ENCODE measurements around the gene TMEM156.
"Not testable (repeated sequence)": the region's sequence is repeated elsewhere in the genome, so short reads cannot be mapped to it uniquely, and the experiment has no call there.

TMEM156 gene

GRCh38 chr4:38944440-38944839, 87.8 kb downstream of the TMEM156 start:
- H3K36me3 ChIP-seq (ENCODE audit: insufficient read depth, low read length): no peaks in the 10 kb centered on the region
- H3K4me1 ChIP-seq (ENCODE audit: insufficient read depth, low read length): no peaks in the 10 kb centered on the region
- TF ChIP-seq, protein P1, sequence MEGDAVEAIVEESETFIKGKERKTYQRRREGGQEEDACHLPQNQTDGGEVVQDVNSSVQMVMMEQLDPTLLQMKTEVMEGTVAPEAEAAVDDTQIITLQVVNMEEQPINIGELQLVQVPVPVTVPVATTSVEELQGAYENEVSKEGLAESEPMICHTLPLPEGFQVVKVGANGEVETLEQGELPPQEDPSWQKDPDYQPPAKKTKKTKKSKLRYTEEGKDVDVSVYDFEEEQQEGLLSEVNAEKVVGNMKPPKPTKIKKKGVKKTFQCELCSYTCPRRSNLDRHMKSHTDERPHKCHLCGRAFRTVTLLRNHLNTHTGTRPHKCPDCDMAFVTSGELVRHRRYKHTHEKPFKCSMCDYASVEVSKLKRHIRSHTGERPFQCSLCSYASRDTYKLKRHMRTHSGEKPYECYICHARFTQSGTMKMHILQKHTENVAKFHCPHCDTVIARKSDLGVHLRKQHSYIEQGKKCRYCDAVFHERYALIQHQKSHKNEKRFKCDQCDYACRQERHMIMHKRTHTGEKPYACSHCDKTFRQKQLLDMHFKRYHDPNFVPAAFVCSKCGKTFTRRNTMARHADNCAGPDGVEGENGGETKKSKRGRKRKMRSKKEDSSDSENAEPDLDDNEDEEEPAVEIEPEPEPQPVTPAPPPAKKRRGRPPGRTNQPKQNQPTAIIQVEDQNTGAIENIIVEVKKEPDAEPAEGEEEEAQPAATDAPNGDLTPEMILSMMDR (IDR thresholded peaks at IDR 0.05; ENCODE audit: borderline replicate concordance, extremely low read depth, low read length, poor library complexity, severe bottlenecking): no peak
- TF ChIP-seq EZH2 (IDR thresholded peaks at IDR 0.05; ENCODE audit: borderline replicate concordance, low read depth, low read length, severe bottlenecking): no peak
- no peak overlapping the region for H3K4me3 ChIP-seq (ENCODE audit: low read depth in 1 of 2, low read length in 2 of 2)
- H3K27ac ChIP-seq (ENCODE audit: low read length): no peak overlapping the region
- no peaks in the 10 kb centered on the region for H3K79me2 ChIP-seq (ENCODE audit: insufficient read depth, low read length)
- H3K9ac ChIP-seq (ENCODE audit: low read depth, low read length): no peak overlapping the region
- H3K9me3 ChIP-seq (ENCODE audit: insufficient read depth, low read length, severe bottlenecking): no peaks in the 10 kb centered on the region
- H2AFZ ChIP-seq (ENCODE audit: low read depth, low read length): no peak overlapping the region
- no peak for DNase-seq
- no peak overlapping the region for H3K4me2 ChIP-seq (ENCODE audit: insufficient read depth, low read length)
- no peak for ATAC-seq (ENCODE audit: insufficient read depth, low read depth)
- no peaks in the 10 kb centered on the region for H4K20me1 ChIP-seq (ENCODE audit: insufficient read depth, low read length)
- H3K27me3 ChIP-seq (ENCODE audit: insufficient read depth, low read length, poor library complexity): no peaks in the 10 kb centered on the region

DNA sequence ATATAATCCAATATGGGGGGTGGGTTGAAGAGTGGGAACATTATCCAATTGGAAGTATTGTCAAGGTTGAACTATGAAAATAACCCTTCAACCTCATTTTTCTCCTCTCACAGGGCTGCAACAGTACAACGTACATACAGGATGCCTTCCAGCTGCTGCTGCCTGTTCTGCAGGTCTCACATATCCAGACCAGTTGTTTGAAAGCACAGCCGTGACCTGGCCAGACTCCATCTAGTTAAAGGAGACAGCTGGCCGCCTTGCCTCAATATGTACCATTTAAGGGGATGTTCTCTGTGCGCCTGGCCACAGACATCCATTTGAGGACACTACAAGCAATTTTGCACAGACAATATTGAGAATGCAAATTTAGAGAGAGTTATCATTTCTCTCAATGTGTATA, 88.9 kb downstream of the TMEM156 start:
- Histone ChIP-seq H3K36me3 (ENCODE audit: insufficient read depth, low read length) (no peaks in the 10 kb centered on the region), H3K4me2 (ENCODE audit: insufficient read depth, low read length) (no peak overlapping the region), H3K79me2 (ENCODE audit: insufficient read depth, low read length) (no peaks in the 10 kb centered on the region), H4K20me1 (ENCODE audit: insufficient read depth, low read length) (no peaks in the 10 kb centered on the region), H3K27me3 (ENCODE audit: insufficient read depth, low read length, poor library complexity) (no peaks in the 10 kb centered on the region), H2AFZ (ENCODE audit: low read depth, low read length) (no peak overlapping the region), H3K27ac (ENCODE audit: low read length) (no peak overlapping the region), H3K4me1 (ENCODE audit: insufficient read depth, low read length) (no peaks in the 10 kb centered on the region), H3K9me3 (ENCODE audit: insufficient read depth, low read length, severe bottlenecking) (no peaks in the 10 kb centered on the region), H3K4me3 (ENCODE audit: low read depth in 1 of 2, low read length in 2 of 2) (no peak overlapping the region), H3K9ac (ENCODE audit: low read depth, low read length) (no peak overlapping the region)
- ATAC-seq (ENCODE audit: insufficient read depth, low read depth): no peak
- TF ChIP-seq, protein P1 (IDR thresholded peaks at IDR 0.05; ENCODE audit: borderline replicate concordance, extremely low read depth, low read length, poor library complexity, severe bottlenecking): no peak
- no peak for TF ChIP-seq EZH2 (IDR thresholded peaks at IDR 0.05; ENCODE audit: borderline replicate concordance, low read depth, low read length, severe bottlenecking)
- DNase-seq: no peak

DNA sequence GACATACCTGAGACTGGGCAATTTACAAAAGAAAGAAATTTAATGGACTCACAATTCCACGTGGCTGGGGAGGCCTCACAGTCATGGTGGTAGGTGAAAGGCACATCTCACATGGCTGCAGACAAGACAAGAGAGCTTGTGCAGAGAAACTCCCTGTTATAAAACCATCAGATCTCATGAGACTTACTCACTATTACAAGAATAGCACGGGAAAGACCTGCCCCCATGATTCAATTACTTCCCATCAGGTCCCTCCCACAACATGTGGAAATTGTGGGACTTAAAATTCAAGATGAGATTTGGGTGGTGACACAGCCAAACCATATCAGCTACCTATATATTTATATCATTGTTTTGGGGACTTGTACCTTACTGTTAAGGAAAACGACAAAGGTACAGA, 90.3 kb downstream of the TMEM156 start:
- H3K27me3 ChIP-seq (ENCODE audit: insufficient read depth, low read length, poor library complexity); H3K9ac ChIP-seq (ENCODE audit: low read depth, low read length); DNase-seq; H3K9me3 ChIP-seq (ENCODE audit: insufficient read depth, low read length, severe bottlenecking); H2AFZ ChIP-seq (ENCODE audit: low read depth, low read length); H4K20me1 ChIP-seq (ENCODE audit: insufficient read depth, low read length); H3K4me1 ChIP-seq (ENCODE audit: insufficient read depth, low read length); H3K27ac ChIP-seq (ENCODE audit: low read length); ATAC-seq (ENCODE audit: insufficient read depth, low read depth); H3K4me2 ChIP-seq (ENCODE audit: insufficient read depth, low read length); H3K4me3 ChIP-seq (ENCODE audit: low read depth in 1 of 2, low read length in 2 of 2); H3K79me2 ChIP-seq (ENCODE audit: insufficient read depth, low read length); H3K36me3 ChIP-seq (ENCODE audit: insufficient read depth, low read length): not testable (repeated sequence)

DNA sequence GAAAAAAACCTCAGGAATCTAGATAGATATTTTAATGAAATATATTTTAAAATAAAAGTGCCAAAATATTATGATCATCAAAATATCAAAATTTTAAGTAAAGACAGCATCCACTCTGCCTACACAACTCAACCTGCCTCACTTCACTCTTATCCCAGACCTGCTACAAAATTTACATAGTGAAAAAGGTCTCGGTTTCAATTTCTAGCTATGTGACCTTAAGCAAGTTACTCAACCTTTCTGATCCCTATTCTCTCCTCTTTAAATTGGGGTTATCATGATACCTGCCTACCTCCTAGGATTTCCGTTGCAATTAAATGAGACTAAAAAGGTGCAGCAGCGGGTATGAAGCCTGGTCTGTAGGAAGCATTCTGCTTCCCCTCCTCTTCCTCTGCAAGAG, 91.7 kb downstream of the TMEM156 start:
- H3K9ac ChIP-seq (ENCODE audit: low read depth, low read length): no peak overlapping the region
- no peaks in the 10 kb centered on the region for H3K9me3 ChIP-seq (ENCODE audit: insufficient read depth, low read length, severe bottlenecking)
- no peaks in the 10 kb centered on the region for H3K36me3 ChIP-seq (ENCODE audit: insufficient read depth, low read length)
- no peak overlapping the region for H3K4me2 ChIP-seq (ENCODE audit: insufficient read depth, low read length)
- ATAC-seq (ENCODE audit: insufficient read depth, low read depth) (no peak), DNase-seq (no peak)
- no peak overlapping the region for H3K4me3 ChIP-seq (ENCODE audit: low read depth in 1 of 2, low read length in 2 of 2)
- TF ChIP-seq, protein P1 (IDR thresholded peaks at IDR 0.05; ENCODE audit: borderline replicate concordance, extremely low read depth, low read length, poor library complexity, severe bottlenecking): no peak
- no peak for TF ChIP-seq EZH2 (IDR thresholded peaks at IDR 0.05; ENCODE audit: borderline replicate concordance, low read depth, low read length, severe bottlenecking)
- no peaks in the 10 kb centered on the region for H3K27me3 ChIP-seq (ENCODE audit: insufficient read depth, low read length, poor library complexity)
- no peak overlapping the region for H2AFZ ChIP-seq (ENCODE audit: low read depth, low read length)
- no peaks in the 10 kb centered on the region for H3K79me2 ChIP-seq (ENCODE audit: insufficient read depth, low read length)
- no peaks in the 10 kb centered on the region for H4K20me1 ChIP-seq (ENCODE audit: insufficient read depth, low read length)
- no peaks in the 10 kb centered on the region for H3K4me1 ChIP-seq (ENCODE audit: insufficient read depth, low read length)
- no peak overlapping the region for H3K27ac ChIP-seq (ENCODE audit: low read length)
